Ishikawa (cell line): ENCODE results near the gene DDR2.

Experiments
- CEBPB ChIP-seq: IDR thresholded peaks from 2 replicates; pipeline ENCODE4 v1.6.1; 2012
- YY1 ChIP-seq: IDR thresholded peaks from 2 replicates; pipeline ENCODE4 v1.6.1; 2012; ENCODE audit warnings: low read depth
- TF ChIP-seq, protein P1 (sequence below): IDR thresholded peaks from 2 replicates; pipeline ENCODE4 v1.6.1; 2012; ENCODE audit warnings: low read depth, mild to moderate bottlenecking
- TF ChIP-seq, protein P2 (sequence below): IDR thresholded peaks from 2 replicates; pipeline ENCODE4 v1.6.1; 2012

DNA sequence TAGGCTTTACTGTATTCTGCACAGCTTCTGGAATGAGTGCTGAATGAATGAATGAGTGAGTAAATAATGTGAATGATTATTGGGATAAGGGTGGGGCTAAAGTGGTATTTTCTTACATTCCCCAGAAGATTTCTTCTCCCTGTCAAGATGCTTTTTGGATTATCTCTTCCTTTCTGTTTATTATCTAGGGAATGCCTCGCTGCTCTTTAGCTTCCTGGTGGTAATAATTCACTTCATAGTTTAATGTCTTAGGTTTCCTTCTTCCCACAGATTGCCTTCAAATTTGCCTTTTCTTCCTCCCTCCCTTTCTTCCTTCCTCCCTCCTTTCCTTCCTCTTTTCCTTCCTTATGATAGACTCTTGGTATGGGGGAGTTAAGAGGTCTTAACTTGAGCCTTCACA lies 24.0 kb downstream of the DDR2 start:
- TF ChIP-seq CEBPB (no peak), YY1 (no peak)
- TF ChIP-seq, protein P1, sequence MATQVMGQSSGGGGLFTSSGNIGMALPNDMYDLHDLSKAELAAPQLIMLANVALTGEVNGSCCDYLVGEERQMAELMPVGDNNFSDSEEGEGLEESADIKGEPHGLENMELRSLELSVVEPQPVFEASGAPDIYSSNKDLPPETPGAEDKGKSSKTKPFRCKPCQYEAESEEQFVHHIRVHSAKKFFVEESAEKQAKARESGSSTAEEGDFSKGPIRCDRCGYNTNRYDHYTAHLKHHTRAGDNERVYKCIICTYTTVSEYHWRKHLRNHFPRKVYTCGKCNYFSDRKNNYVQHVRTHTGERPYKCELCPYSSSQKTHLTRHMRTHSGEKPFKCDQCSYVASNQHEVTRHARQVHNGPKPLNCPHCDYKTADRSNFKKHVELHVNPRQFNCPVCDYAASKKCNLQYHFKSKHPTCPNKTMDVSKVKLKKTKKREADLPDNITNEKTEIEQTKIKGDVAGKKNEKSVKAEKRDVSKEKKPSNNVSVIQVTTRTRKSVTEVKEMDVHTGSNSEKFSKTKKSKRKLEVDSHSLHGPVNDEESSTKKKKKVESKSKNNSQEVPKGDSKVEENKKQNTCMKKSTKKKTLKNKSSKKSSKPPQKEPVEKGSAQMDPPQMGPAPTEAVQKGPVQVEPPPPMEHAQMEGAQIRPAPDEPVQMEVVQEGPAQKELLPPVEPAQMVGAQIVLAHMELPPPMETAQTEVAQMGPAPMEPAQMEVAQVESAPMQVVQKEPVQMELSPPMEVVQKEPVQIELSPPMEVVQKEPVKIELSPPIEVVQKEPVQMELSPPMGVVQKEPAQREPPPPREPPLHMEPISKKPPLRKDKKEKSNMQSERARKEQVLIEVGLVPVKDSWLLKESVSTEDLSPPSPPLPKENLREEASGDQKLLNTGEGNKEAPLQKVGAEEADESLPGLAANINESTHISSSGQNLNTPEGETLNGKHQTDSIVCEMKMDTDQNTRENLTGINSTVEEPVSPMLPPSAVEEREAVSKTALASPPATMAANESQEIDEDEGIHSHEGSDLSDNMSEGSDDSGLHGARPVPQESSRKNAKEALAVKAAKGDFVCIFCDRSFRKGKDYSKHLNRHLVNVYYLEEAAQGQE: no peak
- TF ChIP-seq, protein P2, sequence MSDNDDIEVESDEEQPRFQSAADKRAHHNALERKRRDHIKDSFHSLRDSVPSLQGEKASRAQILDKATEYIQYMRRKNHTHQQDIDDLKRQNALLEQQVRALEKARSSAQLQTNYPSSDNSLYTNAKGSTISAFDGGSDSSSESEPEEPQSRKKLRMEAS: no peak
